VCaP (cell line): ENCODE results near the gene FAM169A.
"Not testable (repeated sequence)": the region's sequence is repeated elsewhere in the genome, so short reads cannot be mapped to it uniquely, and the experiment has no call there.

Experiments
- H3K27ac ChIP-seq: fragments of 450-650 bp; 2 replicates; pipeline ENCODE4 v1.5.1; 2017
- TF ChIP-seq, protein P1 (sequence below): fragments of 450-650 bp; conservative IDR thresholded peaks from 2 replicates; pipeline ENCODE4 v1.5.1; 2017; ENCODE audit warnings: mild to moderate bottlenecking, moderate library complexity

Gene FAM169A

DNA sequence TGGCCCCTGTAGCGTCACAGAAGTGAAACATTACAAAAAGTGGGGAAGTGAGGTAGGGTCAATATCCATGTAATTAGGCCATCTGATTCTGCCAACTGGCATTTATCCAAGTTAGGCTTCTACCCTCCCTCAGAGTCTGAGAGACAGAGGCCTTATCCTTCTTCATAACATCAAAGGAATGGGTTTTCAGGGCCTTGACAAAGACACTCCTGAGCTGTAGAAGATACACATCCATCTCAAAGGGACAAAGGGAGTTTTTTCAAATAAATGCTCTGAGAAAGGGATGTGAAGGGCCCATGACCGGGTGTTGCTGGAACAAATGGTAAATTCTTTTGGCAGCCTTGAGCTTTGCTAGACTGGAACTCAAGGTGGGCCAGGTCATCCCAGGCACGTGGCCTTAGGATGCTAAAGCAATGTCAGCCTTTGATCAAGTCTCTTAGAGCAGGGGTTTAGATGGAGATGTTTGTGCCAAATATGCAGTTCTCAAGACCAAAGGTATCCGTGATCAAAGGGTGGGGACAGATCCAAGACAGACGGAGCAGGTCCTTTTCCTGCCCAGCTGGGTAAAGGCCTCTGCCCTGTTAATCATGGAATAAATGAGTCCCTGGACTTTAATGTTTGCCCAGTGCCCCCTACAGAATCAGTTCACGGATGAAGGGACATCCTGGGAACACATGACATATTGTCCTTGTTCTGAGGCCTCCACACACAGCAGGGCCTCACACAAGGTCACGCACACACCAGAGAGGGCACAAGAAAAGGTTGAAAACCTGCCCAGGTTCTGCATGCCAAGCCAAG lies 10.0 kb upstream of the FAM169A start:
- TF ChIP-seq, protein P1, sequence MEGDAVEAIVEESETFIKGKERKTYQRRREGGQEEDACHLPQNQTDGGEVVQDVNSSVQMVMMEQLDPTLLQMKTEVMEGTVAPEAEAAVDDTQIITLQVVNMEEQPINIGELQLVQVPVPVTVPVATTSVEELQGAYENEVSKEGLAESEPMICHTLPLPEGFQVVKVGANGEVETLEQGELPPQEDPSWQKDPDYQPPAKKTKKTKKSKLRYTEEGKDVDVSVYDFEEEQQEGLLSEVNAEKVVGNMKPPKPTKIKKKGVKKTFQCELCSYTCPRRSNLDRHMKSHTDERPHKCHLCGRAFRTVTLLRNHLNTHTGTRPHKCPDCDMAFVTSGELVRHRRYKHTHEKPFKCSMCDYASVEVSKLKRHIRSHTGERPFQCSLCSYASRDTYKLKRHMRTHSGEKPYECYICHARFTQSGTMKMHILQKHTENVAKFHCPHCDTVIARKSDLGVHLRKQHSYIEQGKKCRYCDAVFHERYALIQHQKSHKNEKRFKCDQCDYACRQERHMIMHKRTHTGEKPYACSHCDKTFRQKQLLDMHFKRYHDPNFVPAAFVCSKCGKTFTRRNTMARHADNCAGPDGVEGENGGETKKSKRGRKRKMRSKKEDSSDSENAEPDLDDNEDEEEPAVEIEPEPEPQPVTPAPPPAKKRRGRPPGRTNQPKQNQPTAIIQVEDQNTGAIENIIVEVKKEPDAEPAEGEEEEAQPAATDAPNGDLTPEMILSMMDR: no peak
- no peak overlapping the region for H3K27ac ChIP-seq

DNA sequence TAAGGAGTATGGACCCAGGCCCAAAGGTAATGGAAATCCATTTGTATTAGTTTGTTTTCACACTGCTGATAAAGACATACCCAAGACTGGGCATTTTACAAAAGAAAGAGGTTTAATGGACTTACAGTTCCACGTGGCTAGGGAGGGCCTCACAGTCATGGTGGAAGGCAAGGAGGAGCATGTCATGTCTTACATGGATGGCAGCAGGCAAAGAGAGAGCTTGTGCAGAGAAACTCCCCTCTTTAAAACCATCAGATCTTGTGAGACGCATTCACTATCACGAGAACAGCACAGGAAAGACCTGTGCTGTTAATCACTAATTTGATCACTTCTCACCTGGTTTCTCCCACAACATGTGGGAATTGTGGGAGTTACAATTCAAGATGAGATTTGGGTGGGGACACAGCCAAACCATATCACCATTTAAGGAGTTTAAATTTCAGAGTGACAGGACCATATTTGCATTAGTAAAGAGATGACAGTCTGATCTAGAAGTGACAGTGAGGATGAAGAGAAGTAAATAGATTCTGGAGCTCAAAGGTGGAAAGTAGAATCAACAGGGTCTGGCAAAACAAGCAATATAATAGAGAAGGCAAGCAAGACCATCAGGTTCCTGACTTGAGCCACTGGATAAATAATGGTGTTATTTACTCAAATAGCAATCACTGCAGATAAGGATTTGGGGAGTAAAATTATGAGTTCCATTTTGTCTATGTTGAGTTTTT lies 7.5 kb upstream of the FAM169A start:
- no peak overlapping the region for H3K27ac ChIP-seq
- TF ChIP-seq, protein P1: no peak

GRCh38 chr5:74870299-74871067 lies 4.3 kb upstream of the FAM169A start:
- no peak overlapping the region for H3K27ac ChIP-seq
- TF ChIP-seq, protein P1: no peak

GRCh38 chr5:74869414-74869813 lies 3.2 kb upstream of the FAM169A start:
- not testable (repeated sequence) for H3K27ac ChIP-seq

DNA sequence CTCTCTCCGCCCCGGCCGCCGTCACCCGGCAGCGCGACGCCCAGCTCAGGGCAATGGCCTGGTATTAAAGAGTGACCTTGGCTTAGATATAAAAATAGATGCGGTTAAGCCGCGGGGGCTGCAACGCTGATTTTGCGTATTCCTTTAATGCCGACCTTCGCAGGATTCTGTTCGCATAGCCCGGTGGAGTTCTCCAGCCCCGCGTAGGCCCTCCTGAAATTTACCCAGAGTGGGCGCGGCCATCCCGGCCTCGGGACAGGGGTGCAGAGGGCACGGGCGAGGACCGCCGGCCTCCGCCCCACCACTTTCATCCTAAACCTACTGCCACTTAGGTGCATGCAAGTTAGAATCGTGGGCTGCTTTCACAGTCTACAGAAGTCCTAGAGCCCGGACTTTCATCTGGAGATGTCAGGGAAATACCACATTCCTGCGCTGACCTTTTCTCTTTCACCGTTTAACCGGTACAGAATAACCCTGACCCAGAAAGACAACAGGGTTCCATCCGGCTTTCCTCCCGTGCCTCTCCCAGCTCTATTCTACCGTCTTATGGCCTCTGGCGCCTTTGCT lies 492 bp upstream of the FAM169A start:
- H3K27ac ChIP-seq: peak overlapping the region; percentile 83
- TF ChIP-seq, protein P1: no peak

DNA sequence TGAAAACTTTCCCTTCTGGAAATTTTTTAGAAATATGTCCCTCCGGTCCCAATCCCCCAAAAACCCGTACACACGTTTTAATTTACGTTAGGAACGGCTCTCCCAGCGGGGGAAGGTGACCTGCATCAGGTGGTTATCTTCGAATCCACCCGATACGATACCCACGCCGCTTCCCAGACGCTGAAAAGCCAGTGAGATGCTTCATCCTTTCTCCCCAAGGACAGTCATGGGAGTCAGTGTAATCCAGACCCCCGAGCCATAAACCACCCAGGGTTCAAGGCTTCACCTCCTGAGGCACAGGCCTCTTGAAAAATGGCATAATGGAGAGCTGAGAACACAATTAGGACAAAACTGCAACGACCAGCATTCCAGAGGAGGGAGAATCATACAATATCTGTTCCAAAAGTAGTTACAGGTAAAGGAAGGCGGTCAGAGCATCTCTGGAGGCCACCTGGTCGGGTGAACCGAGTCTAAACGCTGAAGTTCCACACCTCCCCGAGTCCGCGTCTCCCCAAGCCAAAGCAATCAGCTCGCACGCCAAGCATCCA lies 857 bp downstream of the FAM169A start:
- H3K27ac ChIP-seq: peak overlapping the region; percentile 83
- TF ChIP-seq, protein P1: no peak

- peak overlapping the region; percentile 83 for H3K27ac ChIP-seq
- TF ChIP-seq, protein P1: no peak
These were observed 1.4 kb downstream of the FAM169A start for GRCh38 chr5:74864823-74865222.
